SK-N-MC (cell line): ENCODE data around the gene NRN1L.

Experiments used
- EZH2 ChIP-seq: fragments of 200-600 bp; sonication (generic); IDR thresholded peaks from one replicate; pipeline ENCODE4 v1.6.1; 2017; ENCODE audit warnings: antibody characterized with exemption
- FOXP2 ChIP-seq: optimal IDR thresholded peaks from 2 replicates; pipeline ENCODE3; 2011; ENCODE audit warnings: mild to moderate bottlenecking, moderate library complexity; ENCODE audit not compliant: insufficient read depth; ENCODE audit errors: extremely low read length, control extremely low read depth

DNA sequence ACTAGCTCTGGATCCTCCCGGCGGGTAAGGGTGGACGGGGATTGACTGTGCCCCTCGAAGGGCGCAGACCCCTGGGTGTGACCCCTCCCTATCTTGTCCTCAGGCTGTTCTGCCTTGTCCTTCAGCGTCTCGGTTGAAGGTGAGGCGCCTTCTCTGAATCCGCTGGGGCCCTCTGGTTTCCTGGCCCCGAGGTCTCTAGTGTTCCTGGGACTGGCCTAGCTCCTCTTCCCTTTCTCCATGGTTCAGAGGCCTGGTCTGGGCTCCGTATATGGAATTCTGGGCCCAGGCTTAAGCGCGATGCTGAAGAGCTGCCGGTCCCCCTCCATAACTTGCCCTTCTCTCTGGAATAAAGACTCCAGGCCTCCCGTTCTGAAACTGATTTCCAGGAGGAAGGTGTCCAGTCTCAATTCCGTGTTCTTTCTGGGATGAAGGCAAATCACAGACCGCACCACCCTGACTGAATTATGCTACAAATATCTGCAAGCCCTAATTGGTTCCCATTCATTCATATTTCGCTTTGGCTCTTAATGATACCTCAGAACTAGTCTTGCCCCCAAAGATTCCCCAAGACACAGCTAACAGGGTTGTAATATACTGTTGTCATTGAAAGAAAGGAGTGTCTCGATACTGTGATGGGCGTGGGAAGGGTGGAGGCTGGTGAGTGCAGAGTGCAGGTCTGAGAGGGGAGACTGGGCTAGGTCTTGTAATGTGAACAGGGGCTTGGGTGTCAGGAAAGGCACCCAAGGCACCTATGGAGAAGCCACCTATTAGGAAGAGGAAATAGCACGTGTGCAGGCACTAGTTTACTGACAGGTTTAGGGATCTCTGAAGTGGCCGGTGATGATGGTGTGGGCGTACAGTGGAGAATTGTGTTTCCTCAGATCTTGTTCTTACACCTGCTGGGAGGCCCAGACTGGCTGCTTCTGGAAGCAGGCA is 11.0 kb upstream of the NRN1L start:
- TF ChIP-seq EZH2, result no peak
- TF ChIP-seq FOXP2, result no peak
